PC-9 (cell line): Measurements from ENCODE around the gene SLC17A4. TPM values are rescaled to one million over a fixed set of nuclear protein-coding genes. Genes with fewer than 3 reads are reported as not detected.

Experiments
- Bru-seq: library from RNA; stranded (reverse); fragments of 400-500 nt; gene quantifications from one replicate; lab custom pipeline; 2021; lab: Mats Ljungman, UMichigan
- BruChase-seq, 2 experiments: library from RNA; stranded (reverse); fragments of 400-500 nt; gene quantifications; one replicate each; lab custom pipeline; 2021; lab: Mats Ljungman, UMichigan
- BruUV-seq: library from RNA; stranded (reverse); fragments of 400-500 nt; replicated peaks from 2 replicates; lab custom pipeline; 2021; lab: Mats Ljungman, UMichigan
- CTCF ChIA-PET: fragments of 300-600 bp; sonication (Branson Sonifier 250); formaldehyde crosslinking; loops from one replicate; lab custom pipeline; 2022; ENCODE audit warnings: antibody characterized with exemption; lab: Charles Lee
- POLR2A ChIA-PET: fragments of 300-600 bp; sonication (Branson Sonifier 250); formaldehyde crosslinking; loops from one replicate; lab custom pipeline; 2022; ENCODE audit warnings: antibody characterized with exemption; ENCODE audit not compliant: unreplicated experiment; lab: Charles Lee
- DNase-seq, 2 experiments: peaks; one replicate each; pipeline versions ENCODE4 v3.0.0 to v3.0.0-alpha.2; 2015 to 2022; ENCODE audit warnings: mixed read lengths in 1 of 2
- H2AFZ ChIP-seq: fragments of 200-600 bp; sonication (generic); 2 replicates; pipeline ENCODE4 v1.8.1; 2017; ENCODE audit warnings: antibody characterized with exemption
- H3F3A ChIP-seq: fragments of 200-600 bp; sonication (generic); 2 replicates; pipeline ENCODE4 v1.8.1; 2017; ENCODE audit warnings: antibody characterized with exemption, mild to moderate bottlenecking, low read depth; ENCODE audit not compliant: insufficient read depth
- H3K27ac ChIP-seq: fragments of 200-600 bp; sonication (generic); 2 replicates; pipeline ENCODE4 v1.6.1; 2016; ENCODE audit warnings: mixed run types
- H3K27me3 ChIP-seq: fragments of 200-600 bp; sonication (generic); 2 replicates; pipeline ENCODE4 v1.6.1; 2016; ENCODE audit warnings: low read depth, mixed run types; ENCODE audit not compliant: insufficient read depth
- H3K36me3 ChIP-seq: fragments of 200-600 bp; sonication (generic); 2 replicates; pipeline ENCODE4 v1.6.1; 2016; ENCODE audit warnings: low read depth, mixed run types
- H3K4me1 ChIP-seq: fragments of 200-600 bp; sonication (generic); replicated peaks from 2 replicates; pipeline ENCODE4 v1.6.1; 2016; ENCODE audit warnings: mixed run types; ENCODE audit not compliant: insufficient read depth
- H3K4me2 ChIP-seq: fragments of 200-600 bp; sonication (generic); 2 replicates; pipeline ENCODE4 v1.6.1; 2017; ENCODE audit warnings: mixed run types
- H3K4me3 ChIP-seq: fragments of 200-600 bp; sonication (generic); 2 replicates; pipeline ENCODE4 v1.6.1; 2016; ENCODE audit warnings: mixed run types
- H3K79me2 ChIP-seq: fragments of 200-600 bp; sonication (generic); 2 replicates; pipeline ENCODE4 v1.6.1; 2017; ENCODE audit warnings: low read depth, mixed run types
- H3K9me2 ChIP-seq: fragments of 200-600 bp; sonication (generic); 2 replicates; pipeline ENCODE4 v1.8.1; 2017; ENCODE audit warnings: mild to moderate bottlenecking; ENCODE audit not compliant: insufficient read depth
- H3K9me3 ChIP-seq: fragments of 200-600 bp; sonication (generic); 2 replicates; pipeline ENCODE4 v1.8.1; 2016; ENCODE audit warnings: low read depth; ENCODE audit not compliant: insufficient read depth
- H4K20me1 ChIP-seq: fragments of 200-600 bp; sonication (generic); 2 replicates; pipeline ENCODE4 v1.8.1; 2017; ENCODE audit not compliant: insufficient read depth
- EZH2 ChIP-seq: fragments of 200-600 bp; sonication (generic); IDR thresholded peaks from 2 replicates; pipeline ENCODE4 v1.8.0; 2017; ENCODE audit warnings: antibody characterized with exemption, low read depth
- intact Hi-C: fragments of 100-400 bp; cut with micrococcal nuclease; formaldehyde crosslinking; loops from one replicate; pipeline ENCODE4 v1.10.0; 2022; ENCODE audit not compliant: unreplicated experiment
- long read RNA-seq: library from polyadenylated mRNA; stranded (forward); transcript quantifications from one replicate; pipeline ENCODE4 v2.0.0, GENCODE V29; 2022
- total RNA-seq: library from RNA; stranded (reverse); gene quantifications from 2 replicates; pipeline ENCODE4 v1.2.3, GENCODE V29; 2021
- TF ChIP-seq, protein P1 (sequence below): fragments of 200-600 bp; sonication (generic); conservative IDR thresholded peaks from 2 replicates; pipeline ENCODE4 v1.6.1; 2017; ENCODE audit warnings: mixed run types, antibody characterized with exemption, mild to moderate bottlenecking, moderate library complexity

Gene SLC17A4, protein sequence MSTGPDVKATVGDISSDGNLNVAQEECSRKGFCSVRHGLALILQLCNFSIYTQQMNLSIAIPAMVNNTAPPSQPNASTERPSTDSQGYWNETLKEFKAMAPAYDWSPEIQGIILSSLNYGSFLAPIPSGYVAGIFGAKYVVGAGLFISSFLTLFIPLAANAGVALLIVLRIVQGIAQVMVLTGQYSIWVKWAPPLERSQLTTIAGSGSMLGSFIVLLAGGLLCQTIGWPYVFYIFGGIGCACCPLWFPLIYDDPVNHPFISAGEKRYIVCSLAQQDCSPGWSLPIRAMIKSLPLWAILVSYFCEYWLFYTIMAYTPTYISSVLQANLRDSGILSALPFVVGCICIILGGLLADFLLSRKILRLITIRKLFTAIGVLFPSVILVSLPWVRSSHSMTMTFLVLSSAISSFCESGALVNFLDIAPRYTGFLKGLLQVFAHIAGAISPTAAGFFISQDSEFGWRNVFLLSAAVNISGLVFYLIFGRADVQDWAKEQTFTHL
- total RNA-seq (0.13 TPM in 1 of 2 replicates, not detected in the other), Bru-seq, nascent RNA (percentile 9 among the genes with signal in this experiment), BruChase-seq, experiment 1, labeled RNA remaining after a 2-hour chase (percentile 3 among the genes with signal in this experiment), BruChase-seq, experiment 2, labeled RNA remaining after a 6-hour chase (percentile 11 among the genes with signal in this experiment)
- long read RNA-seq: 0 reads

DNA sequence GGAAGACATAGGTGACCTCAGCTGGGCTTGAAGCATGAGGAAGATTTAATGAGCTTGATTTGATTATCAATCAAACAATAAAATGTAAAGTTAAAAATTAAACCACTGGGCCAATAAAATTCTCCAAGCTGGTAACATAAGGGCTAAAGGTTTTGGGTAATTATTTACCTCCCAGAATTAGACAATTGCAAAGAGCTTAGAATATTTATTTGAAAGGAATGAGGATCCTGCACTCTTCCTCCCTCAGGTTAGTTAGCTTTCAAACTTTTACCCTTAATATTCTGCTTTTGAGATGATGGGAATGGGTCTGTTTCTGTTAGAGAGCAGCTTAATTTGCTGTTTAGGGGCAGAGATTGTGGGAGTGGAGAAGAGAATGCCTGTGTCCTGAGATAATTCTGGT, at the start of gene SLC17A4:
Gene SLC17A4 (plus strand): TSS at position 208 of the 400 bp plus-strand sequence. CDS start 7,221 bp downstream, outside the sequence.
- intact Hi-C loops: no loop called here
- ChIA-PET CTCF (no interaction called here), POLR2A (no interaction called here)
- Histone ChIP-seq H3K4me2 (no peak within 1 kb of the TSS), H3F3A (no peaks in the 10 kb centered on the region), H4K20me1 (no peaks in the 10 kb centered on the region), H3K27me3 (no peaks in the 10 kb centered on the region), H3K79me2 (no peaks in the 10 kb centered on the region), H3K36me3 (no peaks in the 10 kb centered on the region), H3K9me3 (no peaks in the 10 kb centered on the region), H3K9me2 (no peaks in the 10 kb centered on the region), H3K4me1 (0 out of 2 replicates have a peak, but pooled peaks cover 3% of the 10 kb centered on the region), H2AFZ (no peak within 1 kb of the TSS), H3K4me3 (no peak within 1 kb of the TSS), H3K27ac (no peak within 1 kb of the TSS)
- no peak for DNase-seq
- TF ChIP-seq, protein P1, sequence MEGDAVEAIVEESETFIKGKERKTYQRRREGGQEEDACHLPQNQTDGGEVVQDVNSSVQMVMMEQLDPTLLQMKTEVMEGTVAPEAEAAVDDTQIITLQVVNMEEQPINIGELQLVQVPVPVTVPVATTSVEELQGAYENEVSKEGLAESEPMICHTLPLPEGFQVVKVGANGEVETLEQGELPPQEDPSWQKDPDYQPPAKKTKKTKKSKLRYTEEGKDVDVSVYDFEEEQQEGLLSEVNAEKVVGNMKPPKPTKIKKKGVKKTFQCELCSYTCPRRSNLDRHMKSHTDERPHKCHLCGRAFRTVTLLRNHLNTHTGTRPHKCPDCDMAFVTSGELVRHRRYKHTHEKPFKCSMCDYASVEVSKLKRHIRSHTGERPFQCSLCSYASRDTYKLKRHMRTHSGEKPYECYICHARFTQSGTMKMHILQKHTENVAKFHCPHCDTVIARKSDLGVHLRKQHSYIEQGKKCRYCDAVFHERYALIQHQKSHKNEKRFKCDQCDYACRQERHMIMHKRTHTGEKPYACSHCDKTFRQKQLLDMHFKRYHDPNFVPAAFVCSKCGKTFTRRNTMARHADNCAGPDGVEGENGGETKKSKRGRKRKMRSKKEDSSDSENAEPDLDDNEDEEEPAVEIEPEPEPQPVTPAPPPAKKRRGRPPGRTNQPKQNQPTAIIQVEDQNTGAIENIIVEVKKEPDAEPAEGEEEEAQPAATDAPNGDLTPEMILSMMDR: no peak
- no peak for TF ChIP-seq EZH2
- BruUV-seq: no TSS peak

DNA sequence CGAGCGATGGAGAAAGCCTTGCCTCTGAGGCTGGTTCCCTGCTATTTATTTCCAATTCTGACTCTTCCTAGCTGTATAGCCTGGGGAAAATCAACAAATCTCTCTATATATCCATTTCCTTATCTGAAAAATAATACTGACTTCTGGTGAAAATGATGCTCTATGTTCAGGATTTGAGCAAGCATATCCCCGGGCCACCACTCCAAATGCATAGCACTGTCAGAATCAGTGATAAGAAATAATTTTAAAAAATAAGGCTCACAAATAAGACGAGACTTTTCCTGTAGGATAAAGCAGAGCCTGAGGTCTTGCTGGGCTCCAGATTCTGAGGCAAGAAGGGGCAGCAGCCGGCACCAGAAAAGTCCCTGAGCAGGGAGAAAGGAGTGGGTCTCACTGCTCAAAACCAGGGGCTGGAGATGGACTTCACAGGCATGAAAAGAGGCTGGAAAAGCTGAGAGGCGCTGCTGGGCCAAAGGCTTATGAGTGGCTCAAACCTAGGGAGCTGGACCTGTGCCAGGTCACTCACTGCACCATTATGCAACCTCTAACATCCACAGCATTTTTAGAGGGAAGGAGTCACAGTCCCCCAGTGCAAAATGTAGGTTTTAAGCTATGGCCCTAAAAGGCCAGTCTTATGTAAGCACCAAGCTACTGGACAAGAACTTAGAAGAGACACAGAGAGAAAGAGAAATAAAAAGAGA, 48.1 kb upstream of the SLC17A4 start:
- H4K20me1 ChIP-seq: no peaks in the 10 kb centered on the region
- ChIA-PET POLR2A (no interaction called here), CTCF (no interaction called here)
- no peak overlapping the region for H3K27ac ChIP-seq
- H3K27me3 ChIP-seq: no peaks in the 10 kb centered on the region
- H3K4me3 ChIP-seq: no peak overlapping the region
- no peaks in the 10 kb centered on the region for H3K4me1 ChIP-seq
- DNase-seq: no peak
- TF ChIP-seq, protein P1: no peak
- TF ChIP-seq EZH2: no peak
- H3K36me3 ChIP-seq: no peaks in the 10 kb centered on the region
- no peaks in the 10 kb centered on the region for H3K9me3 ChIP-seq
- H3K4me2 ChIP-seq: no peak overlapping the region
- no peaks in the 10 kb centered on the region for H3F3A ChIP-seq
- no peak overlapping the region for H2AFZ ChIP-seq
- H3K9me2 ChIP-seq: no peaks in the 10 kb centered on the region
- H3K79me2 ChIP-seq: no peaks in the 10 kb centered on the region
- intact Hi-C loops: no loop called here
- BruUV-seq: no TSS peak

DNA sequence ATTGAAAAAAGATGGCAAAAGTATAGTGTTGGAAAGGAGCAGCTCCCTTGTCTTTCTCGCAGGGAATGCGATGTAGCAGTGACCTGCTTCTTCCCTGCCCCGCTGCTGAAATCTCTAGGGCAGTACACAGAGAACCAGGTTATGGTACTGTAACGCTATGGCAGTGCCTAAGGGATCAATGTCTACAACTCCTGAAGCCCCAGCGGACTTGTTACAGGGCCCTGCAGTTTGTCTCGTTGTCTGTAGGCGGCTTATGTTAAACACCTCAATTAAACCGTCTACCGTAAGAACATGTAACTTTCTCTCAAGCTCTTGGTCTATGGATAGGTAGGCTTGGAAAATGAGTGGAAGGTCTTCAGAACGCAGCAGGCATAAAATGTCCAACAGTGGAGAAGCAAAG, 44.8 kb upstream of the SLC17A4 start:
- no peak for TF ChIP-seq EZH2
- TF ChIP-seq, protein P1: no peak
- CTCF ChIA-PET: no interaction called here
- H2AFZ ChIP-seq: 0 out of 2 replicates have a peak overlapping the region, but pooled peaks have one; percentile 16
- H3K4me2 ChIP-seq: no peak overlapping the region
- no peak overlapping the region for H3K4me3 ChIP-seq
- BruUV-seq: no TSS peak
- intact Hi-C loops: no loop called here
- H3K9me3 ChIP-seq: no peaks in the 10 kb centered on the region
- no peaks in the 10 kb centered on the region for H4K20me1 ChIP-seq
- POLR2A ChIA-PET: no interaction called here
- H3F3A ChIP-seq: no peaks in the 10 kb centered on the region
- H3K79me2 ChIP-seq: no peaks in the 10 kb centered on the region
- no peaks in the 10 kb centered on the region for H3K4me1 ChIP-seq
- no peak for DNase-seq
- H3K9me2 ChIP-seq: no peaks in the 10 kb centered on the region
- H3K36me3 ChIP-seq: no peaks in the 10 kb centered on the region
- no peak overlapping the region for H3K27ac ChIP-seq
- H3K27me3 ChIP-seq: no peaks in the 10 kb centered on the region
